Measurements from ENCODE around the gene TAB2. TPM values are rescaled to one million over a fixed set of nuclear protein-coding genes. Genes with fewer than 3 reads are reported as not detected.

Gene TAB2
- total and polyA plus RNA-seq, 9 of the 15 experiments (the other 6 are each of a cell fraction or from before 2014, with no cell fraction given) = 9.1 to 38.3 (median 18.6) TPM

GRCh38 chr6:149393002-149393679, 75.6 kb downstream of the TAB2 start (continued):
- TF ChIP-seq E2F4 (CRISPR knock-in tag; IDR thresholded peaks at IDR 0.05; ENCODE audit: low read depth) = no peak

GRCh38 chr6:149395185-149395584, 77.7 kb downstream of the TAB2 start:
- TF ChIP-seq OTX1 (CRISPR knock-in tag; IDR thresholded peaks at IDR 0.05) = no peak
- TF ChIP-seq PRMT5 (CRISPR knock-in tag; IDR thresholded peaks at IDR 0.05) = no peak
- TF ChIP-seq ZNF75A (CRISPR knock-in tag; IDR thresholded peaks at IDR 0.05) = no peak
- no peak for TF ChIP-seq MYBL2 (IDR thresholded peaks at IDR 0.05; ENCODE audit: low read depth)
- TF ChIP-seq MYBL2 (CRISPR knock-in tag; IDR thresholded peaks at IDR 0.05; ENCODE audit: borderline replicate concordance) = no peak
- TF ChIP-seq ARHGAP35 (IDR thresholded peaks at IDR 0.05; ENCODE audit: partially characterized antibody) = no peak
- no peak for TF ChIP-seq CHD7 (IDR thresholded peaks at IDR 0.05; ENCODE audit: low read depth, low read length)
- ChIA-PET POLR2A (no interaction called here), CTCF (ENCODE audit: low intra/inter-chr PET ratio) (no interaction called here)
- Histone ChIP-seq H3K4me2 (ENCODE audit: insufficient read depth, low read length) (no peak overlapping the region), H3K27me3 (ENCODE audit: control insufficient read depth in 2 of 2, insufficient read depth in 2 of 2, low read length in 2 of 2) (no peaks in the 10 kb centered on the region), H3K9me1 (ENCODE audit: control insufficient read depth, insufficient read depth, low read length) (no peaks in the 10 kb centered on the region), H3K4me3 (no peak overlapping the region), H3K4me1 (replicated peaks in 1 of 2; ENCODE audit: control insufficient read depth in 2 of 2, insufficient read depth in 2 of 2, low read length in 2 of 2) (no peaks in the 10 kb centered on the region), H3K9ac (ENCODE audit: insufficient read depth in 1 of 2, low read depth in 2 of 2, low read length in 2 of 2) (no peak overlapping the region), H3K79me2 (ENCODE audit: control insufficient read depth, insufficient read depth, low read length) (peaks cover 2% of the 10 kb centered on the region; the same call in 1 of the 3 replicates), H3K36me3 (ENCODE audit: control insufficient read depth, insufficient read depth, low read length) (peaks cover 21% of the 10 kb centered on the region; the same call in 2 of the 3 replicates), H3K9me3 (replicated peaks; ENCODE audit: control insufficient read depth, insufficient read depth, low read depth, low read length) (no peaks in the 10 kb centered on the region), H3K27ac (ENCODE audit: extremely low read depth, low read depth, low read length) (no peak overlapping the region), H2AFZ (ENCODE audit: low read depth, low read length) (no peak overlapping the region), H4K20me1 (replicated peaks; ENCODE audit: control insufficient read depth, insufficient read depth, low read length) (no peaks in the 10 kb centered on the region)
- in situ Hi-C loops (cut with MboI) (no loop called here), intact Hi-C loops (cut with micrococcal nuclease) (no loop called here)
- FAIRE-seq = no peak
- no peak for DNase-seq (ENCODE audit: extremely low read depth in 1 of 4, low spot score in 3 of 4)
- no TSS peak for BruUV-seq (replicated peaks)
- no peak for ATAC-seq
